A673 (cell line): ENCODE results near the gene THSD4. TPM values are rescaled to one million over a fixed set of nuclear protein-coding genes. Genes with fewer than 3 reads are reported as not detected.

Experiments used
- BruUV-seq: library from RNA; stranded (reverse); fragments of 400-500 nt; replicated peaks from 2 replicates; lab custom pipeline; 2021; lab: Mats Ljungman, UMichigan
- CTCF ChIA-PET: fragments of 300-600 bp; sonication (Branson Sonifier 250); formaldehyde crosslinking; loops from one replicate; lab custom pipeline; 2022; ENCODE audit warnings: antibody characterized with exemption; lab: Charles Lee
- POLR2A ChIA-PET: fragments of 300-600 bp; sonication (Branson Sonifier 250); formaldehyde crosslinking; loops from one replicate; lab custom pipeline; 2022; ENCODE audit warnings: antibody characterized with exemption; ENCODE audit not compliant: low non-redundant PET; lab: Charles Lee
- DNase-seq: peaks from one replicate; pipeline ENCODE4 v3.0.0-alpha.2; 2015; ENCODE audit warnings: low spot score
- H3K27ac ChIP-seq: fragments of 200-600 bp; sonication (generic); 2 replicates; pipeline ENCODE4 v1.5.1; 2016; ENCODE audit warnings: mixed run types, low read depth, mild to moderate bottlenecking, mixed read lengths, antibody characterized with exemption, low read length; ENCODE audit not compliant: poor library complexity, severe bottlenecking
- H3K27me3 ChIP-seq: fragments of 200-600 bp; sonication (generic); replicated peaks from 2 replicates; pipeline ENCODE4 v1.6.1; 2017; ENCODE audit warnings: mixed run types, low read depth, mild to moderate bottlenecking, mixed read lengths, antibody characterized with exemption, low read length; ENCODE audit not compliant: insufficient read depth, poor library complexity
- H3K36me3 ChIP-seq: fragments of 200-600 bp; sonication (generic); 2 replicates; pipeline ENCODE4 v1.6.1; 2016; ENCODE audit warnings: mixed run types, mild to moderate bottlenecking, mixed read lengths, antibody characterized with exemption, low read length; ENCODE audit not compliant: insufficient read depth, poor library complexity, severe bottlenecking
- H3K4me1 ChIP-seq: fragments of 200-600 bp; sonication (generic); 2 replicates; pipeline ENCODE4 v1.6.1; 2017; ENCODE audit warnings: mixed run types, mild to moderate bottlenecking, mixed read lengths, antibody characterized with exemption, low read length; ENCODE audit not compliant: insufficient read depth, poor library complexity, severe bottlenecking
- H3K4me3 ChIP-seq: fragments of 200-600 bp; sonication (generic); 2 replicates; pipeline ENCODE4 v1.5.1; 2016; ENCODE audit warnings: low read depth, mixed run types, mild to moderate bottlenecking, mixed read lengths, low read length; ENCODE audit not compliant: poor library complexity, severe bottlenecking
- H3K9me3 ChIP-seq: fragments of 200-600 bp; sonication (generic); 2 replicates; pipeline ENCODE4 v1.6.1; 2016; ENCODE audit warnings: mixed run types, low read depth, mild to moderate bottlenecking, mixed read lengths, antibody characterized with exemption, low read length; ENCODE audit not compliant: poor library complexity, severe bottlenecking
- EZH2 ChIP-seq: fragments of 200-600 bp; sonication (generic); IDR thresholded peaks from 2 replicates; pipeline ENCODE4 v1.6.1; 2017; ENCODE audit warnings: borderline replicate concordance, low read depth, mild to moderate bottlenecking, mixed read lengths, antibody characterized with exemption, low read length; ENCODE audit not compliant: poor library complexity, severe bottlenecking
- intact Hi-C: fragments of 100-400 bp; cut with micrococcal nuclease; formaldehyde crosslinking; loops from one replicate; pipeline ENCODE4 v1.10.0; 2022; ENCODE audit not compliant: unreplicated experiment
- total RNA-seq: library from RNA; stranded (reverse); gene quantifications from 2 replicates; pipeline ENCODE4 v1.2.3, GENCODE V29; 2021
- TF ChIP-seq, protein P1 (sequence below): fragments of 300-800, 200-600 bp; sonication (generic); conservative IDR thresholded peaks from 2 replicates; pipeline ENCODE4 v1.5.1; 2017; ENCODE audit warnings: low read depth, mild to moderate bottlenecking, antibody characterized with exemption, low read length, moderate library complexity, mixed read lengths

Gene THSD4
- total RNA-seq, 1 experiment from 2014 or later, result 2.4 TPM

DNA sequence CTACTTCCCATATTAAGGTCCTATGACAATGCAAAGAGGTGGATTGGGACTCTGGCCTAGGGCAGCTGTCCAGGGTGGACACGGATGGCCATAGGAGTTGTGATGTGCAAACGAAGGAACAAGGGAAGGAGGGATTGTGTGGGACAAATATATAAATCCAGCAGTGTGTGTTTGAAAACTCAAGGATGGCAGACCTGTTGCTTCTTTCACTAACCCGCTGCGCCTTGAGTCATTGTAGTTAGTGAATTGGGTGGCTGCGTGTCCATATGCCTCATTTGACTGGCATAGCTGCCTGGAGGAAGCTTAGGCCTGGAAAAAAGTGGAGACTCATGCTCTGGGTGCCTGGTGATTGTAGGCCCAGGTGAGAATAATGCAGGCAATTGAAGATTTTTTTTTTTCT, 334.7 kb downstream of the THSD4 start:
- Histone ChIP-seq H3K4me1 (no peaks in the 10 kb centered on the region), H3K27ac (no peak overlapping the region), H3K27me3 (no peaks in the 10 kb centered on the region), H3K4me3 (no peak overlapping the region), H3K36me3 (no peaks in the 10 kb centered on the region), H3K9me3 (no peaks in the 10 kb centered on the region)
- ChIA-PET CTCF (no interaction called here), POLR2A (no interaction called here)
- no TSS peak for BruUV-seq
- intact Hi-C loops, result loop anchor here (2.0 to 5.0 kb wide), 4 partner anchors 202 to 707 kb away; no protein-coding TSS in a partner anchor
- no peak for TF ChIP-seq EZH2
- TF ChIP-seq, protein P1, sequence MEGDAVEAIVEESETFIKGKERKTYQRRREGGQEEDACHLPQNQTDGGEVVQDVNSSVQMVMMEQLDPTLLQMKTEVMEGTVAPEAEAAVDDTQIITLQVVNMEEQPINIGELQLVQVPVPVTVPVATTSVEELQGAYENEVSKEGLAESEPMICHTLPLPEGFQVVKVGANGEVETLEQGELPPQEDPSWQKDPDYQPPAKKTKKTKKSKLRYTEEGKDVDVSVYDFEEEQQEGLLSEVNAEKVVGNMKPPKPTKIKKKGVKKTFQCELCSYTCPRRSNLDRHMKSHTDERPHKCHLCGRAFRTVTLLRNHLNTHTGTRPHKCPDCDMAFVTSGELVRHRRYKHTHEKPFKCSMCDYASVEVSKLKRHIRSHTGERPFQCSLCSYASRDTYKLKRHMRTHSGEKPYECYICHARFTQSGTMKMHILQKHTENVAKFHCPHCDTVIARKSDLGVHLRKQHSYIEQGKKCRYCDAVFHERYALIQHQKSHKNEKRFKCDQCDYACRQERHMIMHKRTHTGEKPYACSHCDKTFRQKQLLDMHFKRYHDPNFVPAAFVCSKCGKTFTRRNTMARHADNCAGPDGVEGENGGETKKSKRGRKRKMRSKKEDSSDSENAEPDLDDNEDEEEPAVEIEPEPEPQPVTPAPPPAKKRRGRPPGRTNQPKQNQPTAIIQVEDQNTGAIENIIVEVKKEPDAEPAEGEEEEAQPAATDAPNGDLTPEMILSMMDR, result no peak
- DNase-seq, result no peak

DNA sequence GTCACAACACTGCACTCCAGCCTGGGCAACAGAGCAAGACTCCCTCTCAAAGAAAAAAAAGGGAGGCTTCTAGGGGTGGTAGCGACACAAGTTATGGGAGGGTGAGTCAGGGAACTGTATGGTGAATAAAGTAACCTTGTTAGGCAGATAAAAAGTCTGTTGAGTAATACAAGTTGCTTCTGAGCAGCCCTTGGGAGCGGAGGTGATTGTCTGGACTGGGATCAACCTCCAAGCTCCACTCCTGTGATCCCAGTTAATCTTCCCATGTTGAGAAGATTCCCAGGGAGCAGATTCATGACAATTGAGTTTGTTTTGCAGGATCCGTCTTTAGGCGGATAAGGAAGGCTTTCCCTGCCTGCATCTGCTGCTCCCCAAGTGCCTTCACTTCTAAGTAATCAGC, 335.9 kb downstream of the THSD4 start:
- Histone ChIP-seq H3K4me1 (no peaks in the 10 kb centered on the region), H3K27me3 (no peaks in the 10 kb centered on the region), H3K27ac (no peak overlapping the region), H3K4me3 (no peak overlapping the region), H3K36me3 (no peaks in the 10 kb centered on the region), H3K9me3 (no peaks in the 10 kb centered on the region)
- POLR2A ChIA-PET, result no interaction called here
- CTCF ChIA-PET, result no interaction called here
- intact Hi-C loops, result no loop called here
- no peak for DNase-seq
- no peak for TF ChIP-seq EZH2
- TF ChIP-seq, protein P1, result no peak
- no TSS peak for BruUV-seq

GRCh38 chr15:71452893-71453292, 337.6 kb downstream of the THSD4 start:
- intact Hi-C loops, result no loop called here
- H3K4me3 ChIP-seq, result no peak overlapping the region
- H3K9me3 ChIP-seq, result no peaks in the 10 kb centered on the region
- no peak for DNase-seq
- BruUV-seq, result no TSS peak
- TF ChIP-seq EZH2, result no peak
- TF ChIP-seq, protein P1, result no peak
- no peaks in the 10 kb centered on the region for H3K27me3 ChIP-seq
- no peaks in the 10 kb centered on the region for H3K36me3 ChIP-seq
- H3K27ac ChIP-seq, result no peak overlapping the region
- CTCF ChIA-PET, result no interaction called here
- POLR2A ChIA-PET, result no interaction called here
- no peaks in the 10 kb centered on the region for H3K4me1 ChIP-seq
